Measurements from ENCODE around the gene KCNB1.
"Not testable (repeated sequence)": the region's sequence is repeated elsewhere in the genome, so short reads cannot be mapped to it uniquely, and the experiment has no call there.

KCNB1 gene

DNA sequence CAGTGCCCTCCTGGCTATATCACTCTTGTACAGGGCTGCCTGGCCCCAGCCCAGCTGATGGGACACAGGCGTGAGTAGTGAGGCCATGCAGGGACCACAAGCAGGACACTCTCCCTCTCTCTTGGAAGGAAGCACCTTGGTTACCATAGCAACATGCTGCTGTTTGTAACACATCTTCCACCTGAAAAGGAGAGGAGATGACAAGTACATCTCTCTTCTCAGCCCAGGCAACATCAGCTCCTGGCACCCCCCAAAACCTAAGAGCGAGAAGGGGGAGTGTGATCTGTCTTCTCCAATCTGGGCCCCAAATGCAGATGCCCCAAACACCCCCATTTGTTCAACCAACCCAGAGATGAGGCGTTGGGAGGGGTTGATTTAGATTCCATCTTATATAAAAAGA is 49.9 kb downstream of the KCNB1 start:
- DNase-seq: no peak

DNA sequence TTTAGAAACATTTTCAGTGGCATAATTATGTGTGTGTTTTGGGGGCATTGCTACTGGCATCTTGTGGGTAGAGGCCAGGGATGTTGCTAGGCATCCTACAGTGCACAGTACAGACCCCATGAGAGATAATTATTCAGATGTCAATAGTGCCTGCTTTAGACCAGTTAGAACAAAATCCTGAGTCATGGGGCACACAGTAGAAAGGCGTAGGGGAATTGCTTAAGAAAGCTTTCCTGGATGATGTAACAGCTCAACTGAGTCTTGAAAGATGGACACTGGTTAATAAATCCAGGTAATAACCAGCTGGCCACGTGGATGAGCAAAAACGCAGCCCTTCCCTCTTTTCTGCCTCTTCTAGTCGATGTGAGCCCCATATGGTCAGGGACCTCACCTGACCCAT is 51.1 kb downstream of the KCNB1 start:
- DNase-seq: no peak

DNA sequence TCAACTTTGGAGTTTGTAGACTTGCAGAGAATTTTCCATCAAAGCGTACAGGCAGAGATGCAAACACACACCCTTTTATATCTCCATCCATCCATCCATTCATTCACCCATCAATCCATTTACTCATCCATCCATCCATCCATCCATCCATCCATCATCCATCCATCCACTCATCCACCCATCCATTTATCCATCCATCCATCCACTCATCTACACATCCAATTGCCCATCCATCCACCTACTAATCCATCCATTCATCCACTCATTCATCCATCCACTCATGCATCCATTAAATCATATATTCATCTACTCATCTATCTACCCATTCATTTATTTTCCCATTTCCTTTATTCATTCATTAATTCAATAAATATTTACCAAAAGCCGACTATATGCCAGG is 52.1 kb downstream of the KCNB1 start:
- DNase-seq: no peak

DNA sequence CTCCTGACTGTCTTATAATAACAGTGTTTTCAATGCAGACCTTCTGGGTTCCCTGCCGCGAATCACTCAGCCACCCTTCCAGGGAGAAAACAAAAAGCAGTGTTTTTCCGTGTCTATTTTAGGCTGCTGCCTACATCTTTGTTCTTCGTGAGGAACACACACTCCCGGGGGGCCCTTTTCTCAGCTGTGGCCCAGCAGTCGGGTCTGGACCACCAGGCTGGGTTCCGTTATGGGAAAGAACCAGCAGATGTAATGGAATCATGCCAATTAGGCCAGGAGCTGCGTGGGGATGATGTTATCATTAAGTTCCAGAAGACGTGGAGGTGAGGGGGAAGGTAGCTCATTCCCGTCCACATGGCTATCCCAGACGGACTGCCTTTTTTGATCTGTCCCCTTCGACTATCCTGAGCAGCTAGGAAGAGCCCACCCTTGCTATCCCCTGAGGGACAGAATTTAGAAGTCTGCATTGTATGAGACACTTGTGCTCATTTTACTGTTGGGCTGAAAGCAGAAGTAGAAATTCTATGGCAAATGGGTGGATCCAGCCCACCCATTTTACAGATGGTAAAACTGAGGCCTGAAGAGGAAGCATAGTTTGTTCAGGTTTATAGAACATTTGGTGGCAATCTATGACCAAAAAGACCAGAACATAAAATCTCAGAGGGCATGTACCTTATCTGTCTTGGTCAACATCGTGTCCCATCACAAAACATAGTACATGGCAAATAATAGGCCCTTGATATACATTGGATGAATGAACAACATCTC is 54.5 kb downstream of the KCNB1 start:
- no peak for DNase-seq

DNA sequence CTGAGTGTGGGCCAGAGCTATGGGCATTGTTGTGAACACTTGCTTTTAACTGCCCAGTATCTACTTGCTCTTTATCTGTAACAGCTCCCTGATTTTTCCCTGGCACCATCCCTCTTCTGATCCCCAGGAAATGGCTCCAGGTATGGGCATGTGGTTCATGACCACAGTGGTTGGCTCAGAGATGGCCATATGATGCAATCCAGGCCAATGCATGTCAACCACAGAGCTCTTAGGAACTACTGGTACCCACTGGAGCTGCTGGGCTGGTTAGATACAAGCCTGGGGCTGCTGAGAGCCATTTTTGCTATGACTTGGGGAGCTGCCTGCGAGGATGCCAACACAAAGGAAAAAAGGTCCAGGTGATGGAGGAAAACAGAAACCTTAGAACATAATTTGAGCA is 55.6 kb downstream of the KCNB1 start:
- DNase-seq: no peak

DNA sequence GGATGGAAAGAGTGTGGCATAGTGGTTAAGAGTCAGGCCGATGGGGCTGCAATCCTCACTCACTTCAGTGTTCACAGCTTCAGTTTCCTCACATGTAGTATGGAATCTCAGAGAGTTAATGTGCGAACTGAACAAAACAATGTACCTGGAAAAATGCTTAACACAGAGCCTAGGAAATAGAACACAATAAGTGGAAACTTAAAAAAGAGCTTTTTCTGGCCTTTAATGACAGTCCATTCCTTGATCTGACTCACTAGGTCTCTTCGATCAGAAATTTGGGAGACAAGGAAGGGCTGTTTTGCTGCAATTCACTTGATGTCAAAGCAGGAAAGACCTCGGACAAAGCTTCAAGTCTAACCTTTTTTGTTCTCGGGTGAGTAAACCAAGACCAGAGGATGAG is 56.1 kb downstream of the KCNB1 start:
- DNase-seq: no peak

DNA sequence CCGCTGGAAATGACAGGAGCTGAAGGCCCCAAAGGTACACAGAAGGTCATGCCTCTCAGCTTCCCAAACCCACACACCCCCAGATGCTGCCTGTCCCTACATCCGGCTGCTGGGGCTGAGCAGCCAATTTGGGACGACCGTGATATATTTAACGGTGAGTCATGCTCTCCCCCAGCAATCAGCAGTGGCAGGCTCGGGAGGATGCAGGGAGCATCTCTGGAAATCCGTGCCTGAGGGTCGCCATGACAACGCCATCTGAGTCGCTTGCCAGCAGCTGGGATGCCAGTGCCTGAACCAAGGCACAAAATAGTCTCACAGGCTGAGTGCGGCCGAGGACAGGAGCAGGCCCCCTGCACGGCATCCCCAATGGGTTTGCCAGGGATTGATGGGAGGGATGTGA is 57.9 kb downstream of the KCNB1 start:
- no peak for DNase-seq

DNA sequence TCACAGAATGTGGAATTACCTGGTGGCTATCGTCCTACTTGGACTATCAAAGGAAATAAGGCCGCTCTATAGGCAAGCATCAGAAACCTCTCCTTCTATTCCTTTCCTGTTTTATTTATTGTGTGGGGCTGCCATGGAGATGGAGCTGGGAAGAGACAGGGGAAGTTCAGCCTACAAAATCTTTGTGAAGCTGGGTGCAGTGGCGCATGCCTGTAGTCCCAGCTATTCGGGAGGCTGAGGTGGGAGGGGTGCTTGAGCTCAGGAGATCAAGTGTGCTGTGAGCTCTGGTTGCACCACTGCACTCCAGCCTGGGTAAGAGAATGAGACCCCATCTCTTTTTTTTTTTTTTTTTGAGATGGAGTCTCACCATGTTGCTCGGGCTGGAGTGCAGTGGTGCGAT is 60.3 kb downstream of the KCNB1 start:
- no peak for DNase-seq

DNA sequence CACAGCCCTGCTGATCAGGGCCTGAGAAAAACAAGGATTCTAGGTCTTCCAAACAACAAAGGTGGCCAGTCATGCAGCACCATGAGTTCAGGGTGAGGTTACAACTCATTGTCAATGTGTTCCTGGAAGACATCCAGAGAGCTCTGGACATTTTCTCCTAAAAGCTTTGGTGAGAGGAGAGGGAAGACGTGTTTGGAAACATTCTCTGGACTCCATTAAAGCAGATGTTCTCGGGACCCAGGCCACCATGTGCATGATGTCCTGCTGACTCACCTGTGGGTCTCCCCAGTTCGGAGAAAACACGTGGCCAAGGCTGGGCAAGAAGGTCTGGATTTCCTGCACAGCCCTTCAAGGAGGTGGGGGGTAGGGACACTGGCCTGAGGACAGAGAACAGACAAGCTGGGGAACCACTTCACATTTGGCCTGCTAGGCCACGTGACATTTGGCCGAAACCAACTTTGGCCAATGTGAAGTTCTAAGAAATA is 61.6 kb downstream of the KCNB1 start:
- no peak for DNase-seq

DNA sequence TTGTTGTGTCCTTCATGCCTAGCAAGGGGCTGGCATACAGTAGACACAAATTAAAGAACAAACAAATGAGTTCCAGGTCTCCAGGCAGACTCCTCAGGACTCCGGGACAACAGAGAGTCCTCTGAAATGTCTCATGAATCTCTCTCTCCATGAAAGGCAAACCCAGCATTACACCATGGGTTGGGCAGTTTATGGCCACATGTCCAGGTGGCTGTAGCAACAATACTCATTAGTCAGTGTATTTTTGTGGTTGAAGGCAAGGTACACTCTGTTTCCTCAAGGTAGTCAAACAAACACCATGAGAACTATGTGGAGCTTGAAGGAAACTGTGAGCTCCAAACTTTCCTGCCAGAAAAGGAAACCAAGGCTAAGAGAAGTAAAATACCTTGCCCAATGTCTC is 62.2 kb downstream of the KCNB1 start:
- DNase-seq: no peak

DNA sequence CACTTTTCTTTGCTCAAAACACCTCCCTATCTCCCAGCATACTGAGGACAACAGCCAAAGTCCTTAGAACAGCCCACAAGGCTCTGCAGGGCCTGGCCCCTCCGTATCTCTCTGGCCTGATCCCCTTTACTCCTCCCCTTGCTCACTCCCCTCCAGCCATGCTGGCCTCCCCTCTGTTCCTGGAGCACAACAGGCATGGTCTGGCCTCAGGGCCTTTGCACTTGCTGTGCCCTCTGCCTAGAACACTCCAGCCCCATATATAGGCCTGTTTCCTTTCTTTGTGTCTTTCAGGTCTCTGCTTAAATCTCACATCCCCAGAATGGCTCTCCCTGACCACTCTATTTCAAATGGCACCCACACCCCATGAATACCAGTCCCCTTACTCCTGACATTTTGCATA is 62.7 kb downstream of the KCNB1 start:
- DNase-seq: no peak

DNA sequence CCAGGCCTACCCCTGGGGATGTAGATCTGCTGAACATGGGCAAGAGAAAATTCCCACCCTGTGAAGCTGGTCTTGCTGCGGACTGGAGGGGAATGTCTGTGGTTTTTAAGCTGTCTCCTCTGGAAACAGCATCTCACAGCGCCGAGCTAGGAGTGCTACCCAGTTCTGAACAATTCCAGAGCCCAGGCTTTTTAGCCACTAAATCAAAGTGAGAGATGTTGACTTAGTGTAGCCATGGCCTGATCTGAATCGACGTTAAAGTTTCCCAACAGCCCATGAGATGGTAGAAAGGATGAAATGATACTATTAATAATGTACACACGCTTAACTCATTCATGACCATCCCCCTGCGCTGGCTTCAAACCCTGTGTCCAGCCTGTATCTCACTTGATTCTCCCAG is 63.7 kb downstream of the KCNB1 start:
- DNase-seq: no peak

DNA sequence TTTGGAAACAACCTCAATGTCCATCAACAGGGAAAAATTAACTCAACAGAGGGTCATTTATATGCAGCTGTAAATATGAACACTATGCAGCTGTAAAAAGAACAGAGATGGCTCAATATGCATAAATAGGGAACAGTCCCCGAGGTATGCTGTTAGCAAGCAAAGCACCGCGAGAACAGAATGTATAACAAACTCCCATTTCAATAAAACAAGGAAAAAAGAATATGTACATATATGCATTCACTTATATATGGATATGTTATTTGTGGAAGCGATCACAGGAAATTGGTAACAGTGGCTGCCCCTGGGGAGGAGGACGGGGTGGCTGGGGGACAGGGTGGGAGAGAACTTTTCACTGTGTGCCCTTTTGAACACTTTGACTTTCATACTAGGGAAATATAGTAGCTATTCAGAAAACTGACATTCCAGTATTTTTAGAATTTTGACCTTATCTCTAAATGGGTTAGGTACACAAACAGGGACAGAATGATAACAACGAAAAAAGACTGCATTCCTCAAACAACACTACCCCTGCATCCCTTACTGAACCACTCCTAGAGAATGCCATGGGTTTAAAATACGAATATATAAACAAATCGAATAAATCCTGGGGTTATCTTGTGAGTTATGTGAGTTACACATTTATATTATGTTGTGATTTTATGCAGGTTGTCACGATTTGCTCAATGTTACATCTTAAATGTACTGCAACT is 64.5 kb downstream of the KCNB1 start:
- DNase-seq: no peak

DNA sequence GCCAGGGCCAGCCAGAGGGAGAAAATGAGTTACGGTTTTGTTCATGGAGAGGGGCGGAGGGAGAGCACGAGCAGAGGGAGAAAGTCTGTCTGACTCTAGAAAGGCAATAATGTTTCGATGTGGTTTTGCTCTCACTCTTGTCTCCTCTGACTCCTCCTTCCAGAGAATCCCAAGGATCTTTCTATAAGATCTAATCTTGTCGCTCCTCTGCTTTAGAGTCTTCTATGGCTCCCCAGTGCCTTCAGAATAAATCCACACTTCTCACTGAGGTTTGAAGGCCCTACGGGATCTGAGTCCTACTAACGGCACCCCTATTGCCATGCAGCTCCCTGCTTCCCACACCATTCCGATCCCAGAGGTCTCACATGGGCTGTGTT is 66.8 kb downstream of the KCNB1 start:
- DNase-seq: no peak

DNA sequence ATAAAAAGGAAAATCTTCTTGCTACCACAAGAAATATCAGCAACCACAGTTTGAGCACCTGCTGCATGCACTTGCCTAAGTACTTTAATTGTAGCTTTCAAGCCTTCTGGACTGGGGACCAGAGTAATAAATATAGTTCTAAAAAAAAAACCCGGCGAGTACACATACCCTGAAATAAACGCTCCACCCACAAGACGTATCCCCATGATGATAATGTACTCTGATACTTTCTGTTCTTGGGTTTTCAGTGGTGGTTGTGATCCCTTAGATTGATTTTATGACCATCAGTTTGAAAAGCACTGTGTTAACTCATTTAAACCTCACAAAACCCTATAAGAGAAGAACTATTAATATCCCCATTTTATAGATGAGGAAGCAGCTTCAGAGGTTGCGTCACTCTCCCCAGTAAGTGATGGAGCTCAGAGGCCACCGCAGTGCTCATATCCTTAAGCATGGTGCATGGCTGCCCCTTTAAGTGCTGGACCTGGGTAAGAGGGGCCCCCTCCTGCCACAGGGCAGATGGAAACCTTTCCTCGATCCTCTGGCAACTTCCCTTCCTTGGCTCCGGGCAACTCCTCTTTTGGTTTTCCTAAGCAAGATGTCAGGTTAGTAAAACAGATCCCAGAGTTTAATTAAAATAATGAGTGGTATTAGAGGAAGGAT is 67.3 kb downstream of the KCNB1 start:
- DNase-seq: no peak

DNA sequence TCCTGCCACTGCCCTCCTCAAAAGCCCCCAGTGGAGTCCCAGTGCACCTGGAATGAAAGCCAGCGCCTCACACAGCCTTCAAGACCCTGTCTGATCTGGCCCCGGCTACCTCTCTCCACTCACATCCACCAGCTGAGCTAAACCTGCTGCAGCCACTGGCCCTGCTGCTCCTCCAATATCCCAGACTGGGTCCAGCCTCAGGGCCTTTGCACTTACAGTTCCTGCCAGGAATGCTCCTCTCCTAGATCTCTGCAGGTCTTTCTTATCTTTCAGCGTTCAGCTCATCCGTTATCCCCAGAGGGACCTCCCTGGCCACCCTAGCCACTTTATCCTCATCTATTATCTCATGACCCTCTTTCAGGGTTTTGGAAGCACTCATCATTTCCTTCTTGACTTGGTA is 68.8 kb downstream of the KCNB1 start:
- DNase-seq: no peak

DNA sequence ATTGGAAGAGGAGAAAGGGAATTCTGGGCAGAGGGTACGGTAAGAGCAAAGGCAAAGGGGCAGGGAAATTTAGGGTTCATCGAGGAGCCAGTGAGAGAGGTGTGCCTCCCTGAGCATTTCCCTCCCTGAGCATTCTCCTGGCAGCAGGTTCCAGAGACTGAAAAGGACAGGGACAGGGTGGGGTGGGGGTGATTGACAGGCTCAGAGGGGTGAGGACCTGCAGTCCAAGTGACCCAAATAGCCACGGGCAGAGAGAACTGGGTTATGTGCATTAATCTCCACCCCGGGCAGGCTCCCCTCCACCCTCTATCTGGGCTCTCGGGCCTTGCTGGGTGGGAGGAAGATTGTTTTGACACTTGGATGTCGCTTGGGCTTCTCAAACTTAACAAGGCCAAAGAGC is 69.5 kb downstream of the KCNB1 start:
- no peak for DNase-seq

DNA sequence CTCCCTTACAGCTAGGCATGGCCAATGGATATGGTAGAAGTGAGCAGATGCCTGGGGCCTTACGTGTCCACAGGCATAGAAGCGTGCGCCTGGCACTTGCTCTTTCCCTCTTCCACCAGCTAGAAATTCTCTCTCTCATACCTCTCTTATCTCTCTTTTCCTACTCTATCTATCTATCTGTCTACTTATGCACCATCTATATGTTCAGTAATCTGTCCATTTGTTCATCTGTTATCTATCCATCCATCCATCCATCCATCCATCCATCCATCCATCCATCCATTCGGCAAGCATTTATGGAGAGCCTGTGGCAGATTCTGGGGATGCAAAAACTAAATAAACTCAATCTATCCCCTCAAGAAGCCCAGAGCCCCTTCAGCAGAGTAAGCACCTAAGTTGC is 70.2 kb downstream of the KCNB1 start:
- DNase-seq: no peak

DNA sequence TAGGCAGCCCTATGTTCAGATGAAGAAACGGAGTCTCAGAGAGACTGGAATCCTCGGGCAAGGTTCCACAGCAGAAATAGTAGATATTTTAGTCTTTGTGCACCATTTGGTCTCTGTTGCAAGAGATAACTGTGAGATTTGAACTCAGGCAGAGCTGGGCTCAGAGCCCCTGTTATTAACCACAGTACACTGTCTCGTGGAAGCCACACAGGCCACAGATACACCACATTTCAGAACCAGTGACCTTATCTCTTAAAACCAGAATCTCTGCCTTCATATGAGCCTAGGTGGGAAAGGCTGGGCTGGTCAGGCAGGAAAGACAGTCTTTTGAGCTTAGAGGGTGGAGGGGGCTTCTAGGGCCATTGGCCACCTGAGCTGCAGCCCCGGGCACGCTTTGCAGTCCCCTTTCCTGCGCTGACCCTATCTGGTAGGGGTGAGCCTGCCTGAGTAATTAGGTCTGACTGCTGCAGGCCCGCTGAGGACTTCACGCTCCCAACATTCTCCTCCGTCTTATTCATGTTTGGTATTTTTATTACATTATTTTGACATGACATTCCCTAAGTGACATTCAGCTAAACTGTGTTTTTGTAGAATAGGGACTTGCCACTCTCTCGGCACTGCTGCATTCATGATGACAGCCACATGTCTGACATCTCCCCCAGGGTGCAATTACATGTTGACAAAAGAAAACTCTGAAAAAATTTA is 71.1 kb downstream of the KCNB1 start:
- DNase-seq: no peak

DNA sequence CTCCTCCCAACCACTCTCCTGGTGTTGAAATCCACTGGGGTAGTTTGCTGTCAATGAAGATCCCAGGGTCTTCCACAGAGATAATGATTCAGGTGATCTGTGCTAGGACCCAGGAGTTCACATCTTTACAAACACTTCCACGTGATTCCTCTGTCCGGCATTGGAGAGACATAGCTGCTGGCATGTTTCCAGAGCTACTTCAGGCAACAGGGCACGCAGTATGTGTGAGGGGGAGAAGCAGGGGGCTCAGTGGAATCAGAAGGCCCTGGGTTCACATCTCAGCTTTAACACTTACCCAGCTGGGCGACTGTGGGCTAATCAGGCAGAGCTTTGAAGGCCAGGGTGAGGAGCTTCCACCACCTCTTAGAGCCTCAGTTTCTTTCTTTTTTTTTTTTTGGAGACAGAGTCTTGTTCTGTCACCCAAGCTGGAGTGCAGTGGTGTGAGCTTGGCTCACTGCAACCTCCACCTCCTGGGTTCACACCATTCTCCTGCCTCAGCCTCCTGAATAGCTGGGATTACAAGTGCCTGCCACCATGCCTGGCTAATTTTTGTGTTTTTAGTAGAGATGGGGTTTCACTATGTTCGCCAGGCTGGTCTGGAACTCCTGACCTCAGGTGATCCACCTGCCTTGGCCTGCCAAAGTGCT is 72.4 kb downstream of the KCNB1 start:
- DNase-seq: not testable (repeated sequence)

DNA sequence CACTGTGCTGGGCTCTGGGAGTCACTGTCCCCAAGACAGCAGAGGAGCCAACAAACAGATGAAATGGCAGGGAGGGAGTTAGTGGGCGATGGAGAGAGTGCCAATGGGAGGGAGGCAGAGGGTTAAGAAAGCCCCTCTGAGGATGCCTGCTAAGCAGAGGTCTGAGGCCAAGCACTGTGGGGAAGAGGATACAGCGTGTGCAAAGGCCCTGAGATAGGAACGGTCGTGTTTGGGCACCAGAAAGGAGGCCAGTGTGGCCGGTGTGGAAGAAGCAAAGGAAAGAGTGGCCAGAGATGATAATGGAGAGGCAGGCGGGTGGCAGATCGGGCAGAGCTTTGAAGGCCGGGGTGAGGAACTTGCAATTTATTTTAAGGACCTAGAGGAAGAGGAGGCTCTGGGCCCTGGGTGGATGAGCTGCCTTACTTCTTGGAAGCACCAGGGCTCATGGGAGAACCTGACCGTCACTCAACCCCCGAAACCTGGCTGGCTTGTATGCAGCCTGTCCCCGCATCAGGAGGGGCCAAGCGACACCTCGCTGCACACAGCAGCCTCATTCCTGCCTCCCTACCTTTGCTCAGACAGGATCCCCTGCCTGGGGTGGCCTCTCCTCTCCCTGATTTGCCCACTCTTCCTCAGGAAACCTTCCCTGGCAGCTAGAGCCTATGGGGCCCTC is 73.0 kb downstream of the KCNB1 start:
- no peak for DNase-seq

DNA sequence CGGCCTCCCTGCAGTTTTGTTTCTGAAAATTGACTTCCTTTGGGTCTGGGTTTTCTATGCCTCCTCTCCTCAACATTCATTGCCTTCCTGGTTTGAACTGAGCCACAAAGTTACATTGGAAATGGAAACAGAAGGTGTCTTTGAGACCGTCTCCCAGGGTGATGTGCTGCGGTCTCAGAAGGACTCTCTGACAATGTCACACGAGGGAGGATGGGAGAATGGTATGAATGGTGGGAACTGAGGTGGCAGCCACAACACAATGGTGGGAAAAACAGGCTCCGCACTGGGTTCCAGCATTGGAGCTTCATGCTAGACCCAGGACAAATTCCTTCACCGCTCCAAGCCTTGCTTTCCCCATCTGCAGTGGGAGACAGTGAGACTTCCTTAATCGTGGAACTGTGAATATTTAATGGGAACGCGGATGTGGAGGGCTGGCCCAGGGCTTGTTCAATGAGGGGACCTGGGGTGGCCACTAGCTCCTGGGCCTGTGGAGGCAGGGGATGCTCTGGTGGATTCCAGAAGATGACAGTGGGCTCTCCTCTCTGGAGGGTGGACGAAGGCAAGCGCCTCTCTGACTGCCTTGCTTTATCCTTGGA is 73.9 kb downstream of the KCNB1 start:
- no peak for DNase-seq
